Pons (tissue), 1 donor: ENCODE results near the gene IST1.

ENCODE experiments used
- DNase-seq: peaks from one replicate; pipeline ENCODE4 v3.0.0-alpha.2; 2016; ENCODE audit warnings: low spot score

The IST1 gene

GRCh38 chr16:71963125-71963875, 68.0 kb downstream of the IST1 start:
- no peak for DNase-seq

DNA sequence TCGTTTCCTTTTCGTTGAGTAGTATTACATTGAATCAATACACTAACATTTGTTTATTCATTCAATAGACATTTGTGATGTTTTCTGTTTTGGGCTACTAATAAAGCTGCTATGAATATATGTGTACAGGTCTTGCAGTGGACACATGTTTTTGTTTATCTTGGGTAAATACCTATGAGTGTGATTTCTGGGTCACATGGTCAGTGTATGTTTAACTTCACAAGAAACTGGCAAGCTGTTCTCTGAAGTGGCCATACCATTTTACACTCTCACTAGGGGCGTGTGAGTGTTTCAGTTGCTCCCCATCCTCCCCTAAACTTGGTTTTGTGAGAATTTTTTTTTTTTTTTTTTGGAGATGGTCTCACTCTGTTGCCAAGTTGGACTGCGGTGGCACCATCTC, 69.9 kb downstream of the IST1 start:
- DNase-seq = no peak

DNA sequence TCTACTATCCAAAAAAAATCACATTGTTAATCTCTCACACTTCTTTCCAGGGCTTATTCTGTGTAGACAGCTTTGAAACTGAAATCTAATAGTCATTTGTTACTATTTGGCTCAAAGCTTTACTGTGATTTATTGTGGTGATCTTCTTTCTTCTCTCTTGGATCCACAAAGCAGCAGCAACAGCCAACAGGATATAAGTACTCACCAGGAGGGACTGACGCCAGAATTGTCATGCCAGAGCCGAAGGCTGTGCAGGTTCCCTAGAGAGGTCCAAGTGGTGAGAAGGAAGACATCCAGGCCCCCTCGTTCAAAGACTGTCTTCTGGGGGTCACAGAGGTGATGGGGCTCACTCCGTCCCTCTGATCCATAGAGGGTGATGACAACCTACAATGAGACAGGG, 71.6 kb downstream of the IST1 start:
- no peak for DNase-seq

DNA sequence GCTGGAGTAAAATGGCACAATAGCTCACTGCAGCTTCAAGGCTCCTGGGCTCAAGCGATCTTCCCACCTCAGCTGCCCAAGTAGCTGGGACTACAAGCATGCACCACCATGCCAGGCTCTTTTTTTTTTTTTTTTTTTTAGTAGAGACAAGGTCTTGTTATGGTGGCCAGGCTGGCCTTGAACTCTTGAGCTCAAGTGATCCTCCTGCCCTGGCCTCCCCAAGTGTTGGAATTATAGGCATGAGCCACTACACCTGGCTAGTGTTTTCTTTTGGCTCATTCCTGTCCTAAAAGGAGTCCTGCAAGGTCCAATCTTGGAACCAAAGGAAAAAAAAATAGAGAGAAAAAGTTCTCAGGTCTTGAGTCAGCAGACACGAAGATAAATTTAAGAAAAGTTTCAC, 74.0 kb downstream of the IST1 start:
- DNase-seq = no peak

DNA sequence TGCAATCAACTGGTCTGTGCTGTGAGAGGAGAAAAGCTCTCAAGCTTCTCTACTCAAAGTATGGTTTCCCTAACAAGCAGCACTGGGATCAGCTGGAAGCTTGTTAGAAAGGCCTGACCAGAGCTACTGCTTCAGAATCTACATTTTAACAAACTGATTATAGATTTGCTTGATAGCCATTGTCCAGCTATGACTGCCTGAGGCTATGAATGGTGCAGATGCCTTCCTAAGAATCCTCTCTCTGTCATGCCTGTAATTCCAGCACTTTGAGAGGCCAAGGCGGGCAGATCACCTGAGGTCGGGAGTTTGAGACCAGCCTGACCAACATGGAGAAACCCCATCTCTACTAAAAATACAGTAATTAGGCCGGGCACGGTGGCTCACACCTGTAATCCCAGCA, 76.2 kb downstream of the IST1 start:
- DNase-seq = no peak

- no peak for DNase-seq
These were observed 77.0 kb downstream of the IST1 start for GRCh38 chr16:71972356-71972755.

- no peak for DNase-seq
These were observed 77.7 kb downstream of the IST1 start for GRCh38 chr16:71973001-71973400.

DNA sequence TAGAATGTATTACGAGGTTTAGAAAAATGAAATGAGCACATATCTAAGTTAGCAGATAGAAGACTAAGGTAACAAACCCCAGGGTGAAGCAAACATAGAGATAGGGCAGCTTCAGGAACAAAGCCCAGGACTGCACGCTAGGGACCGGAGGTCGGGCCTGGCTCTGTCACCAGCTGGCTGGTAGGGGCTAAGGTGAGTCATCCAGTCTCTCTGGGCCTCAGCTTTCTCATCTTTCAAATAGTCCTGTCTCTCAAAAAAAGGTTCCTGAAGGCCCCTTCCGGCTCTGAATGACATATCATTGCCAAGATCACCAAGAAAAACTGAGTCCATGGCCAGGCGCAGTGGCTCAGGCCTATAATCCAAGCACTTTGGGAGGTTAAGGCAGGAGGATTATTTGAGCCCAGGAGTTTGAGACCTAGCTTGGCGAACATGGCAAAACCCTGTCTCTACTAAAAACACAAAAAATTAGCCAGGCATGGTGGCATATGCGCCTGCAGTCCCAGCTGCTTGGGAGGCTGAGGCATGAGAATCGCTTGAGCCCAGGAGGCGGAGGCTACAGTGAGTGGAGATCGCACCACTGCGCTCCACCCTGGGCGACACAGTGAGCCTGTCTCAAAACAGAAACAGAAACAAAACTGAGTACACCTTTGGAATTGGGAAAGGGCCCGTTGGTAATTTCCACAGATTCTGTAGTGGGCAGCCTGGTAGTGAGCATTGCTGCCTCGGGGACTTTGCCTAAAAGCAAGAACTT, 78.9 kb downstream of the IST1 start:
- no peak for DNase-seq
